HG02588 (cell line): Measurements from ENCODE around the gene RBM8A.
"Not testable (repeated sequence)": the region's sequence is repeated elsewhere in the genome, so short reads cannot be mapped to it uniquely, and the experiment has no call there.

Source experiments
- ATAC-seq: cut with Tn5 transposase; IDR thresholded peaks from one replicate; pipeline ENCODE4 v1.9.1; 2021; ENCODE audit warnings: mild to moderate bottlenecking, moderate library complexity; ENCODE audit not compliant: unreplicated experiment

Gene RBM8A

DNA sequence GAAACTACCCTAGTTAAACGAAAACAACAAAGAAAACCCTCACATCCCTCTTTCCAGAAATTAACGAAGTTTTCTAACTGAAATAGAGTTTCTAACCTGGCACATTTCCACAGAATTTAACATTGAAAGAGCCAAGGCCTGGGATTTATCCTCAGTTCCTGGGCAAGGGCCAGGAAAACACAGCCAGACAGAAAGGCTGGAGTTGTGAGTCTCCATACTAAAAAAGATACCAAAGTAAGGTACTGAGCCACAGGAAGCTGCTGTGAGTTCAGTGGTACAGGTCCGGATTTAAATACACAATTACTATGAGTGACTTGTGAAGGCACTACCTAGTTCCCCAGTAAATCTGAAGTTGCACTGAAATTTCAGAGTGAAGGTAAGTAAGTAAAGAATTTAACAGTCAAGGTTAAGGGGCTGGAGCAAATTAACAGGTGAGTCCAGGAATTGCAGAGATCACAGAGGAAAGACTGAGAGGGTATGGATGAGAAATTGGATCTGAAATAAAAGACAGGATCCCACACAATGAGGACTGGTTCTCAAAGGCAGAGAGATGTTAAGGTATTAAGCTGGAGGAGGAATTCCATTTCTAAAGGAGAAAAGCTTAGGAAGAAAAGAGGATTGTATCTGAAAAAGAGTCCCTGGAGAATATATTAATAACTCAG is 29.6 kb upstream of the RBM8A start:
- ATAC-seq = no peak

DNA sequence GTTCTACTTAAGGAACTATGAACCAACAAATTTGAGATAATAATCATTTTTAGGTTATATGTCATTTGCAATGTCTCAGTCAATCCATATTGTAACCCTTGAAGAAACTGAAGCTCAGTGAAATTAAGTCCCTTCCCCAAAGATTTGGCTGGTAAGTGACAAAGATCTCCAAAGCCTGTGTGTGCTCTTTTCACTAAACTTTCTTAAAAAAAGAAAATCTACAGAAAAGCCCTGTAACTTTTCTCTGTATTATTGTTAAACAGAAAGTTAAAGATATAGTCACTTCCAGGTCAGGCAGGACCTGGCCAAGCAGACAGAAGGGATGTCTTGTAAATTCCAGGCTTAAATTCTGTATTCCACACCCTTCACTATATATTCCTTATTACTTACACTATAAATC is 29.1 kb upstream of the RBM8A start:
- ATAC-seq = no peak

DNA sequence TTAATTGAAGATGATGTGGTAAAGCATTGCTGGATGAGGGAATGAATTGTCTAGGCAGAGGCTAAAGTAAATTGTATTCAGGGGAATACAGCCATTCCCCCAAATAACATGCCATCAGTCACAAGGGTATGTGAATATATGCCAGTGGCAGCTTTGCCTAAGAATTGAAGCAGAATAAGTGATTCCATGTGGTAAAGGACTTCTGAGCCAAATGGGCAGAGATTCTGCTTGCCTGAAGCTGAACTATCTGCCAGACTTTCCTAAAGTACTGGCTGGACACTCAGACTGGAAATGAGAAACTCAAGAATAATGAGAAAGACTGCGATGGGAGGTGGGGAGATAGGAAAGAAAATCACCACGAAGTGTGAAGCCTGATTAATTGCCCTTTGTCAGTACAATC is 28.2 kb upstream of the RBM8A start:
- no peak for ATAC-seq

DNA sequence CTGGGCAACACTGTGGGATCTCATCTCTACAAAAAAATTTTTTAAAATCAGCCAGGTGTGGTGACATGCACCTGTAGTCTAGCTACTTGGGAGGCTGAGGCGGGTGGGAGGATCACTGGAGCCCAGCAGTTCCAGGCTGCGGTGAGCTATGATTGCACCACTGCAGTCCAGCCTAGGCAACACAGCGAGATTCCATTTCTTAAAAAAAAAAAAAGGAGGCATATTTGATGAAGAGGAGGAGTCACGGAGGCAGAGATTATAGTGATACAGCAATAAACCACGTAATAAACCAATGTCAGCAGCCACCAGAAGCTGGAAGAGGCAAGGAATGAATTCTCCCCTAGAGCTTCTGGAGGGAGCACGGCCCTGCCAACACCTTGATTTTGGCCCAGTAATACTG is 26.6 kb upstream of the RBM8A start:
- ATAC-seq = no peak

DNA sequence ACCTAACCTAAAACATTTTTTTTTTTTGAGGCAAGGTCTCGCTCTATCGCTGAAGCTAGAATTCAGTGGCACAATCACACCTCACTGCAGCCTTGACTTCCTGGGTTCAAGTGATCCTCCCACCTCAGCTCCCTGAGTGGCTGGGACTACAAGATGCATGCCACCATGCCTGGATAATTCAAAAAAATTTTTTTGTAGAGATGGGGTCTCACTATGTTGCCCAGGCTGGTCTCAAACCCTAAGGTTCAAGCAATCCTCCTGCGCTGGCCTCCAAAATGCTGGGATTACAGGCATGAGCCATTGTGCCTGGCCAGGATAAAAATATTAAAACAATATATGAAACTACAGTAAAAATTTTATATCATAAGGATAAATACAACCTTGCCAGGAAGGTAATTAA is 25.6 kb upstream of the RBM8A start:
- ATAC-seq = no peak

DNA sequence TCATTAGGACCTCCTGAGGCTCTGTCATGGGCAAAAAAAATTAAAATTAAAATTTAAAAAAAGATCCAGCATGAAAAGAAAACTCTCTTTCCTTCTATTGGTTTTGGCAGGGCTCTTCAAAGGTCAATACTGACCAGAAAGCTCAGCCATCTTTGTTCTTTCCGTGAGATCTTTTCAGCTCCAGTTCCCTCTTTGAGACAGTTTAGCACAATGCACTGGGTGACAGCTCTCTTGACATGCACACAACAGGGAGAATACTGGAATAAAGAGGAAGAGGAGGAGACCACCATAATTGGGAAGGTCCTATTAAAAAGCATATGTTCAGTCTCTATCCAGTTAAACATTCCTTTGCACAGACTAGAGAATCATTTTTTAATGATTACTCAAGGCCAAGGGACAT is 24.2 kb upstream of the RBM8A start:
- no peak for ATAC-seq

DNA sequence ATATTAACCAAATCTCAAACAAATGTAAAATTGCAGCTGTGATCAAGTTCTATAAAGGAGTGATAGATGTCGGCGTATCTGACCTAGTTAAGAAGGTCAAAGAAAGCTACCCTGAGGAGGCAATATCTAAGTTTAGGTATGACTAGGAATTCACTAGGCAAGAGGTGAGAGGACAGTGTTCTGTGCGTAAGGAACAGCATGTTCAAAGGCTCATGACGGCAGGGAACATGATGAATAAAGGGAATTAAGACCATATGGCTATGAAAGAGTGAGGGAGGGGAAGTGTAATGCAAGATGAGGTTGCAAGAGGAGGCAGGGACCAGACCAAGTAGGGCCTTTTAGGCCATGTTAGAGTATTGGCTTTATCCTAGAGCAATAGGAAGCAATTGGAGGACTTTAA is 21.9 kb upstream of the RBM8A start:
- no peak for ATAC-seq

DNA sequence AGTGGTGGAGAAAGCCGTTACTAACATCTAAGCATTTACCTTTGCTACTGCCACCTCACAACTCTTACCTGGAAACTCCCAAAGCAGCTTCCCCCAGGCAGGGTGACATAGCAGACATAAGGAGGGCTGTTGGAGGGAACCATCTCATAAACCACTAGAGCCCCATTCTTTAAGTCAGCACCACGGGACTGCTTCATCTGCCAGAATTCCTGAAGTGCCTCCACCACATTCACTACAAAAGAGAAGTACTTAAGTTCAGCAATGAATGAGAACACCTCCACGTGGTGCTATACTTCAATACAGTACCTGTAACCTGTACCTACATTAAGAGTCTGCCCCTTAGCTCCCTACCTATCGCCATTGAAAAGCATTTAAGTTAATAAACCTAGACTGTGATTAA is 20.3 kb upstream of the RBM8A start:
- ATAC-seq = no peak

DNA sequence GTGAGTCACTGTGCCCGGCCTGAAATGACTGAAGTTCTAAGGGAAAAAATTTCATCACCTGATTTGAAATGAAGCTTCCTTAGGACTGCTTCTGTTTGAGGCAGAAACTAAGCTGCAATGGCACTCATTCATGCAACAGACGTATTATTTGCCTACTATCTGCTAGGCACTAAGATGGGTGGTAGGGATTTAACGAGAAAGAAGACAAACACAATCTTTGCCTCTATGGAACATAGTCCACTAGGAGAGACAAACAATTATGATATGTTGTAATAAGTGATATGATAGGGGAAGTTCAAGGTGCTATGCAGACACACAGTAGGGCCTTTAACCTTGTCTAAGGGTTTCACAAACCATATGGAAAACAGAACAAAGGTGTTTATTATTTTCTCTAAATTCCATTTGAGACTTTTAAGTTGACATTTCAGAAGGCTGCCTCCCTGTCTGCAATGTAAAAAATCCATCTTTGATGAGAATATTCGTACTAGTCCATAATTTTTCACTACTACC is 19.2 kb upstream of the RBM8A start:
- no peak for ATAC-seq

DNA sequence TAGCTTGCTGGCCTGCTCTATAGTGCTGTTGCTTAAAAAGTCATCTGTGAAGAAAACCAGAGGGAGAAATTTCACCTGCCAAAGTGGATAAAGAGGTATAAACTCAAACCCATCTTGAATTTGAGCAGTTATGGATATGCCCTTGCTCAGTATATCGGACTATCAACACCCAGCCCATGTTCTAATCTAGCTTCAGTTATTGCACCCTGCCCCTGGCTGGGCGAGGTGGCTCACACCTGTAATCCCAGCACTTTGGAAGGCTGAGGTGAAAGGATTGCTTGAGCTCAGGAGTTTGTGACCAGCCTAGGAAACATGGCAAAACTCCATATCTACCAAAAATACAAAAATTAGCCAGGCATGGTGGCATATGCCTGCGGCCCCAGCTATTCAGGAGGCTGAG is 17.2 kb upstream of the RBM8A start:
- no peak for ATAC-seq

DNA sequence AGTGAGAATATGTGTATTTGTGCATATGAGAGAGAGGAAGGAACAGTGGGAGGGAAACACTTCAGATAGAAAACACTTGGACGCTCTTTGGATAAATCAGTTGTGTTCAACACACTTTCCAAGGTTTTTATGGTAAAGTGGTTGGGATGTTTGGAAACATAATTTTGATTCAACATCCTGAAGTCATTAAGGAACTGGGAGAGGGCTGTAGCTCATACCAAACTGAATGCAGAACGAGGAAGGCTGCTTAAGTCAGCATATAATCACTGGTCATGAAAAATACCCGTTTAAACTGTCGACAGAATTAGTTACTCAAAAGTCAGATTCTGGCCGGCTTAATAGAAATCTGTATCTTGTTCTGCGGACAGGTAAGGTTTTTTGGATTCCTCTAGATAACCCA is 15.6 kb upstream of the RBM8A start:
- ATAC-seq = no peak

DNA sequence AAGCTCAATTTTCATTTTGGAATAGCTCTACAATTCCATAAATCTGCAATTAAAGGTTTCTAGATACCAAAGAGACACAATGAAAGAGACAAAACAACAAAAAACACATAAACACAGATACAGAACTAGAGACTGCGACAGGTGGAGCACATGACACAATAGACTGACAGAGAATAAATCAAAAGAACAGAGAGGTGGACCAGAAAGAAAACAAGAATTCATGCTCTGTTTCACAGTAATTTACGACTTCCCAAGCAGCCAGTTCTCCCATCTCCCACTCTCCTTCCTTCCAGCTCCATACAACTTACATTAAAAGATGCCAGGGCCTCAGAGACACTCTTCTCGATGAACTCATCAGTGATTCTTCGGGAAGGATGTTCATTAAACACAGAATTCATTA is 15.1 kb upstream of the RBM8A start:
- no peak for ATAC-seq

DNA sequence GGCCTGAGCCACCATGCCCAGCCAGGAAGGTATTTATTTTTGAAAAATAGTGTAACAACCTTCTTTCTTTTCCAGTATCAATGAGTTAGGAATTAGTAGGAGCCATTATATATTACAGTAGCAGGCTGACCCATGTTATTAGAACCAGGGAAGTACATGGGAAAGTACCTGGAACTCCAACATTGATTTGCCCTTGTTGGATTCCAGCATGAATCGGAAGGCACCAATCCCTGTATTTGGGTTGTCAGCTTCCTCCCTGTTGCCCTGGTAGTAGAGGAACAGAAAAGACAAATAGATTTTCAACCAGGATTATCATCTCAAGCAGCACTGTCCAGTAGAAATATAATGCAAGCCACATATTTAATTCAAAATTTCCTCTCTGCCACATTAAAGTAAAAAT is 10.2 kb upstream of the RBM8A start:
- no peak for ATAC-seq

DNA sequence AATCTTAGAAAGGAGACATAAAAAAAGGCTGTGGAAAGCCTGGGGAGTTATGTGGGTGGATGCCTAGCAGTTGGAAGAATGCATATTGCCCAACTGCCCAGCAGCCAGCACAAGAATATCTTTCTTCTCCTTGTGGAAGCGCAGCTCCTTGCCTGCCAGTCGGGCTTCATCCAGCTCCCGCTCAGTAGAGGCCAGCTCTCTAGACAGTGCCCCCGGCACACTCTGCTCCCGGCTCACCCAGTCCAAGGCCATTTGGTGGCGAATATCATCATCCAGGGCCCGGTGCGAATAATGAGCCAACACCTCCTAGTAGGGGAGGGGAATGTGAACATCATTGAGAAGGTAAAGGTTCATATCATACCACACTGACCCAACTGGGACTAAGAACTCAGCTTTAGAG is 9.0 kb upstream of the RBM8A start:
- no peak for ATAC-seq

DNA sequence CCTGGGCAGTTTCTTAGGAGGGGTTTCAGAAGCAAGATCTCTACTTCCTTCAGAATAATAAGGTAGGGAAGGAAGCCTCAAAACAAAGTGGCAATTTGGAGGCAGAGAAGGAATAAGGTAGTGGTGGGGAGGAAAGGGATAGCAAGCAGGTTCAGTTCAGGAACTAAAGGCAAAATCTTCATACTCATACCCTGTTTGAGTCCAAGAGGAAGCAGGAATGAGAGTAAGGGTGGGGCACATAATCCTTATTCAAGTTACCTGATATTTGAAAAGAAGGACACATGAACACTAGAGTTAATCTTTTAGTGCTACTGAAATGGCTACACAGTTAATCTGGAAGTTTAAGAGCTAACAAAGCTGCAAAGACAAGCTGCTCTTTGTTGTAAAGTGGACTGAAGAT is 8.4 kb upstream of the RBM8A start:
- no peak for ATAC-seq

DNA sequence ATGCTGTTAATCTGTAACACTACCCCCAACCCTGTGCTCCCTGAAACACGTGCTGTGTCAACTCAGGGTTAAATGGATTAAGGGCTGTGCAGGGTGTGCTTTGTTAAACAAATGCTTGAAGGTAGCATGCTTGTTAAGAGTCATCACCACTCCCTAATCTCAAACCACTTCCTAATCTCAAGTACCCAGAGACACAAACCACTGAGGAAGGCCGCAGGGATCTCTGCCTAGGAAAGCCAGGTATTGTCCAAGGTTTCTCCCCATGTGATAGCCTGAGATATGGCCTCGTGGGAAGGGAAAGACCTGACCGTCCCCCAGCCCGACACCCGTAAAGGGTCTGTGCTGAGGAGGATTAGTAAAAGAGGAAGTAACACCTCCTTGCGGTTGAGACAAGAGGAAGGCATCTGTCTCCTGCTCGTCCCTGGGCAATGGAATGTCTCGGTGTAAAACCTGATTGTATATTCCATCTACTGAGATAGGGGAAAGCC is 5.3 kb upstream of the RBM8A start:
- ATAC-seq = not testable (repeated sequence)

DNA sequence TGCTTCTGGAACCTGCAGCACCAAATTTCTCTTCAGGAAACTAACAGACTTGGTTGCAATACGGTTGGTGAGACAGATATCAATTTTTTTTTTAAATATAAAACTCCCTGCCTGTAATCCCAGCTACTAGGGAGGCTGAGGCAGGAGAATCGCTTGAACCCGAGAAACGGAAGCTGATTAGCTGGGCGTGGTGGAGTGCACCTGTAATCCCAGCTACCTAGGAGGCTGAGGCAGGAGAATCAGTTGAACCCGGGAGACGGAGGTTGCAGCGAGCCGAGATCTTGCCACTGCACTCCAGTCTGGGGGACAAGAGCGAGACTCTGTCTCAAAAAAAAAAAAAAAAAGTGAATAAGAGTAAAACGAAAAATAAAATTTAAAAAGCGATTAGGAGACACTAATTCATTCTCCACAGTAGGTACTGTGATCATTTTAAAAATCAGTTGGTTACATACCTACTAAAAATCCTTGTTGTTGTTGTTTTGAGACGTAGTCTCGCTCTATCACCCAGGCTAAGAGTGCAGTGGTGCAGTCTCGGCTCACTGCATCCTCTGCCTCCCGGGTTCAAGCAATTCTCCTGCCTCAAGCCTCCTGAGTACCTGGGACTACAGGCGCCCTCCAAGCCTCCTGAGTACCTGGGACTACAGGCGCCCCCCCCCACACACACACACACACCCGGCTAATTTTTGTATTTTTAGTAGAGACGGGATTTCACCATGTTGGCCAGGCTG is 796 bp upstream of the RBM8A start:
- no peak for ATAC-seq

DNA sequence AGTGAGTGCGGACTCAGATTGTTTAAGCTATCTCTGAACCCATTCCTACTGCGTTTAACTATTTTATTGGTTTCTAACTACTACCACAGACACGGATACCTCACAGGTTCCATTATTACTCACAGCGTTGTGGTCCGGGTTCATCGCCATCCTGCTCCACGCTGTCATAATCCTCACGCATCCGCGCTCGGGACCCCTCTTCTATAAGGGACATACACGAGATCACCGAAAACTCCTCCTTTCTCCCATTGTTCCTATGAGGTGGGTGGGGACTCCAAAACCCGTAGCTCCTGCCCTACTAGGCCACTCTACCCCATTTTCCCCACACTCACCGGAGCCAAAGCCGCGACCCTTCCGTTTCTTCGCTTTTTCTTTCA is 610 bp downstream of the RBM8A start:
- ATAC-seq = no peak

DNA sequence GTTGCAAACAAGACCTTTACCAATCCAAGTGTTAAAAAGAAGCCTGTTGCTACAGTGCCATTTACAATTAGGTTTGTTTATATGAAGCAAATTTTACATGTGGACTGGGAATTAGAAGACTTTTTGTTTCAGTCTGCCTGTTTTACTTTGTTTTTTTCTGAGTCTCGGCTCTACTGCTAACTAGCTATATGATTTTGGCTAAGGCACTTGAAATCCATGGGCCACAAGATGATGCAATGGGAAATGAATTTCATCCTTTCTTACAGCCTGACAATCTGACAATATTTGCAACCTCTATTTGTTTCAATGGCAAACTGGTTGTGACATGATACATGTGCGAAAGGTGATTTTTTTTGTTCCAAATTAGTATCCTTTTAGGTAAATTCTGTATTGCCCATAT is 5.0 kb downstream of the RBM8A start:
- no peak for ATAC-seq

DNA sequence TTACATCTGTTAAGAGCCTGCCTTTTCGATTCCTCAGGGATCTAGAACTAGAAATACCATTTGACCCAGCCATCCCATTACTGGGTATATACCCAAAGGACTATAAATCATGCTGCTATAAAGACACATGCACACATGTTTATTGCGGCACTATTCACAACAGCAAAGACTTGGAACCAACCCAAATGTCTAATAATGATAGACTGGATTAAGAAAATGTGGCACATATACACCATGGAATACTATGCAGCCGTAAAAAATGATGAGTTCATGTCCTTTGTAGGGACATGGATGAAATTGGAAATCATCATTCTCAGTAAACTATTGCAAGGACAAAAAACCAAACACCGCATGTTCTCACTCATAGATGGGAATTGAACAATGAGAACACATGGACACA is 7.0 kb downstream of the RBM8A start:
- not testable (repeated sequence) for ATAC-seq

DNA sequence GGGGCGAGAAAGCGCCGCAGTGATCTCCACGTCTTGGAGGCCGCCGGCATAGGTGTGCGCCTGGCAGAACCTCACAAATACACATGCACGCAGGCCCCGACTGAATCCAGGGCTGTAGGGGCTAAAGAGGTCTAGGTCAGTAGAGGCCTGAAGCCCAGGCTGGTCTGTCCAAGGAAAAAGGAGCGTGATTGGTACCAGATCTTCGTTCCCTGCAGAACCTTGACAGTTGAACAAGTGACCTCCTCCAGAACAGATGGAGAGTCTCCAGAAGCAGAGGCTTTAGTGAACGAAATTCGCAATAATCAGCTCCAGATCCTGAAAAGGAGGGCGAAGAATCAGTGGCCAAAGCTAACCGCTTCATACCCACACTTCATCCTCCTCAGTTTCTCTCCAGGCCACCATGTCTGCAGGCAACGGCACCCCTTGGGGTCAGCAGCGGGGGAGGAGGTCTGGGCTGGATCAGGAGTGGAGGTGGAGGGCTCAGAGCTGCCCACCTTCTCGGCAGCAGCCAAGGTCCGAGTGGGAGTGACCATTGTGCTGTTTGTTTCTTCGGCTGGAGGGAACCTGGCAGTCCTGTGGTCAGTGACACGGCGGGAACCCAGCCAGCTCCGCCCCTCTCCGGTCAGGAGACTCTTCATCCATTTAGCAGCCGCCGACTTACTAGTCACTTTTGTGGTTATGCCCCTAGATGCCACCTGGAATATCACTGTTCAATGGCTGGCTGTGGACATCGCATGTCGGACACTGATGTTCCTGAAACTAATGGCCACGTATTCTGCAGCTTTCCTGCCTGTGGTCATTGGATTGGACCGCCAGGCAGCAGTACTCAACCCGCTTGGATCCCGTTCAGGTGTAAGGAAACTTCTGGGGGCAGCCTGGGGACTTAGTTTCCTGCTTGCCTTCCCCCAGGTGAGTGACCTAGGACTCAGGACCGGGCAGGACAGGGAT is 8.0 kb downstream of the RBM8A start:
- peak; percentile 81 for ATAC-seq
